ENCODE measurements around the gene KATNAL2.

KATNAL2 gene

GRCh38 chr18:46910856-46911255, 6.5 kb upstream of the KATNAL2 start:
- H3K4me3 ChIP-seq (replicated peaks in 1 of 2; ENCODE audit: low read depth in 2 of 2, low read length in 2 of 2), result no peak overlapping the region
- no peak for TF ChIP-seq CTCF (IDR thresholded peaks at IDR 0.05; ENCODE audit: low read depth, low read length)
- DNase-seq (ENCODE audit: low read depth in 2 of 2), result no peak

GRCh38 chr18:46915800-46916550, 1.4 kb upstream of the KATNAL2 start:
- peak overlapping the region; percentile 62 to 82 for H3K4me3 ChIP-seq (replicated peaks in 1 of 2; ENCODE audit: low read depth in 2 of 2, low read length in 2 of 2)
- no peak for TF ChIP-seq CTCF (IDR thresholded peaks at IDR 0.05; ENCODE audit: low read depth, low read length)
- no peak for DNase-seq (ENCODE audit: low read depth in 2 of 2)

GRCh38 chr18:46916551-46917107, 773 bp upstream of the KATNAL2 start:
- TF ChIP-seq CTCF (IDR thresholded peaks at IDR 0.05; ENCODE audit: low read depth, low read length), result no peak
- peak overlapping the region; percentile 62 to 82 for H3K4me3 ChIP-seq (replicated peaks in 1 of 2; ENCODE audit: low read depth in 2 of 2, low read length in 2 of 2)
- DNase-seq (ENCODE audit: low read depth in 2 of 2), result peak; percentile 40 to 41

- peak; percentile 31 to 36 for DNase-seq (ENCODE audit: low read depth in 2 of 2)
- TF ChIP-seq CTCF (IDR thresholded peaks at IDR 0.05; ENCODE audit: low read depth, low read length), result no peak
- H3K4me3 ChIP-seq (replicated peaks in 1 of 2; ENCODE audit: low read depth in 2 of 2, low read length in 2 of 2), result peak overlapping the region; percentile 62 to 82
These were observed 600 bp downstream of the KATNAL2 start for GRCh38 chr18:46917803-46918600.

- H3K4me3 ChIP-seq (replicated peaks in 1 of 2; ENCODE audit: low read depth in 2 of 2, low read length in 2 of 2), result no peak overlapping the region
- no peak for TF ChIP-seq CTCF (IDR thresholded peaks at IDR 0.05; ENCODE audit: low read depth, low read length)
- DNase-seq (ENCODE audit: low read depth in 2 of 2), result no peak
These were observed 2.7 kb downstream of the KATNAL2 start for GRCh38 chr18:46920067-46920466.

GRCh38 chr18:46920653-46921052, 3.3 kb downstream of the KATNAL2 start:
- no peak overlapping the region for H3K4me3 ChIP-seq (replicated peaks in 1 of 2; ENCODE audit: low read depth in 2 of 2, low read length in 2 of 2)
- no peak for DNase-seq (ENCODE audit: low read depth in 2 of 2)
- TF ChIP-seq CTCF (IDR thresholded peaks at IDR 0.05; ENCODE audit: low read depth, low read length), result no peak
